Activated CD8-positive, alpha-beta memory T cell treated with anti-CD3 and anti-CD28 coated beads, Interleukin-2, amount 10 ng/mL, durations not matched to agents 7 days and 5 days (primary cell): ENCODE results near the gene DHX16. TPM values are rescaled to one million over a fixed set of nuclear protein-coding genes. Genes with fewer than 3 reads are reported as not detected.

Source experiments
- ATAC-seq: fragments of 150-1000 bp; cut with Tn5 transposase; one replicate; pipeline ENCODE4 v1.10.0; 2021; ENCODE audit warnings: moderate library complexity
- CTCF ChIA-PET: fragments of 350-600 bp; sonication (Branson Sonifier 250); formaldehyde crosslinking; loops from one replicate; lab custom pipeline; 2021; ENCODE audit warnings: antibody characterized with exemption; lab: Charles Lee
- DNase-seq: peaks from one replicate; pipeline ENCODE4 v3.0.0-alpha.2; 2020
- H3K27ac Mint-ChIP-seq: one replicate; pipeline ENCODE4 v1.8.0; 2021; ENCODE audit warnings: mild to moderate bottlenecking, mixed read lengths
- H3K27me3 Mint-ChIP-seq: one replicate; pipeline ENCODE4 v1.8.0; 2021; ENCODE audit warnings: mixed read lengths
- H3K36me3 Mint-ChIP-seq: one replicate; pipeline ENCODE4 v1.8.0; 2021; ENCODE audit warnings: mild to moderate bottlenecking, mixed read lengths
- H3K4me1 Mint-ChIP-seq: one replicate; pipeline ENCODE4 v1.8.0; 2021; ENCODE audit warnings: mixed read lengths
- H3K4me3 Mint-ChIP-seq: one replicate; pipeline ENCODE4 v1.8.0; 2021; ENCODE audit warnings: mild to moderate bottlenecking, moderate library complexity, mixed read lengths
- H3K9me3 Mint-ChIP-seq: one replicate; pipeline ENCODE4 v1.8.0; 2022; ENCODE audit warnings: low read depth, mixed read lengths
- total RNA-seq, 2 experiments: library from RNA; stranded (reverse); gene quantifications; one replicate each; pipeline ENCODE4 v1.2.3, GENCODE V29; 2021

The DHX16 gene
- total RNA-seq, 2 experiments from 2014 or later = 39.5 to 49.6 TPM

DNA sequence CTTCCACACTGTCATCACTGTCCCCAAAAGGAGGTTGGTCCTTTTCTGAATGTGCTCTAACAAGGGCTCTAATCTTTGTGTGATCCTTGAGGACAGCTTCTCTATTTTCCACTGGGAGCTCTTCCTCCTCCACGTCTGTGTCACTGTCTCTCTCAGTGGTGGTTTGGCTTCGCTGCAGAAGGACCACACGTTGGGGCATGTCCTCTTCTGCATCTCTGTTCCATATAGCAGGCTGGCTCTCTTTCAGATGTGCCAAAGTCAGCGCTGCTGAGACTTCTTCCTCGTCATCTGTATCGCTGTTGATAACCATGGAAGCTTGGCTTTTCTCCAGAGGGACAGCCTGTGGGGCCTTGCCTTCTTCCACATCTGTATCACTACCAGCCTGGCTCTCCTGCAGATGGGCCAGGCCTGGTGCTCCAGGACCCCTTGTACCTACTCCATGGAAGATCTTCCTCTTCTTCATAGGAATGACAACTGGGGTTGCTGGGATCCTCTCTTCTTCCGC, 39.7 kb upstream of the DHX16 start:
- no peaks in the 10 kb centered on the region for H3K9me3 Mint-ChIP-seq
- peak overlapping the region; percentile 53 for H3K4me3 Mint-ChIP-seq
- peak overlapping the region; percentile 90 for H3K27ac Mint-ChIP-seq
- CTCF ChIA-PET = interaction anchor here (1.4 to 32.1 kb wide), 5 partner anchors 10 to 168 kb away, joined by 4 to 936 read pairs (median 19); partner anchors contain the start of genes DHX16 and NRM
- H3K36me3 Mint-ChIP-seq = peaks cover 52% of the 10 kb centered on the region
- H3K27me3 Mint-ChIP-seq = no peaks in the 10 kb centered on the region
- ATAC-seq = no peak
- DNase-seq = no peak
- peaks cover 56% of the 10 kb centered on the region for H3K4me1 Mint-ChIP-seq

DNA sequence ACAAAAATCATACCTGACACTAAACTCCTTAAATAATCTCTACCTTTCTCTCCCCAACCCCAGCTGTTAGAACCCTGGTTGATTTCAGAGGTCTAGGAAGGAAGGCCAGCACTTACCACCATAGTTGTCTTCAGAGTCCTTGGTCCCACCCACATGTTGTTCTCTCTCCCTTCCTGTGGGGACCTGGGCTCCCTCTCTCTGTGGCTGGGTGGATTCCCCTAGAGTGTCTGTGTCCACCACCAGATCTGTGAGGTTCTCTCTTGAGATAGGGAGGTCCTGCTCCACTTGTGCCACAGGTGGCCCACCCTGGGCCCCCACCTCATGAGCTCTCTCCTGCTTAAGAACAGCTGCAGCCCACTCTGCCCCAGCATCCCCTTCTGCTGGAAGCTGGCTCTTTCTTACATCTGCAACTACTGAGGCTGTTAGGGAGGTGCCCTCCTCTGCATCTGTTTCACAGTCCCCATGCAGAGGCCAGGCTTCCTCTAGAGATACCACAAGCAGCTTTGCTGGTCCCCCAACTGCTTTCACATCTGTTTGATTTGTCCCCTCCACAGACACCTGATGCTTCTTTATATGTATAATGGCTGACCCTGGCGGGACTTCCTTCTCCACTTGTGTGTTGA, 39.1 kb upstream of the DHX16 start:
- peak; percentile 81 for ATAC-seq
- Mint-ChIP-seq H3K4me1 (peaks cover 53% of the 10 kb centered on the region), H3K27me3 (no peaks in the 10 kb centered on the region), H3K9me3 (no peaks in the 10 kb centered on the region), H3K36me3 (peaks cover 52% of the 10 kb centered on the region), H3K4me3 (peak overlapping the region; percentile 53), H3K27ac (peak overlapping the region; percentile 90)
- CTCF ChIA-PET = interaction anchor here (0.8 to 32.1 kb wide), 8 partner anchors 7 to 167 kb away, joined by 3 to 936 read pairs (median 7); partner anchors contain the start of genes DHX16 and NRM
- peak; percentile 69 for DNase-seq

DNA sequence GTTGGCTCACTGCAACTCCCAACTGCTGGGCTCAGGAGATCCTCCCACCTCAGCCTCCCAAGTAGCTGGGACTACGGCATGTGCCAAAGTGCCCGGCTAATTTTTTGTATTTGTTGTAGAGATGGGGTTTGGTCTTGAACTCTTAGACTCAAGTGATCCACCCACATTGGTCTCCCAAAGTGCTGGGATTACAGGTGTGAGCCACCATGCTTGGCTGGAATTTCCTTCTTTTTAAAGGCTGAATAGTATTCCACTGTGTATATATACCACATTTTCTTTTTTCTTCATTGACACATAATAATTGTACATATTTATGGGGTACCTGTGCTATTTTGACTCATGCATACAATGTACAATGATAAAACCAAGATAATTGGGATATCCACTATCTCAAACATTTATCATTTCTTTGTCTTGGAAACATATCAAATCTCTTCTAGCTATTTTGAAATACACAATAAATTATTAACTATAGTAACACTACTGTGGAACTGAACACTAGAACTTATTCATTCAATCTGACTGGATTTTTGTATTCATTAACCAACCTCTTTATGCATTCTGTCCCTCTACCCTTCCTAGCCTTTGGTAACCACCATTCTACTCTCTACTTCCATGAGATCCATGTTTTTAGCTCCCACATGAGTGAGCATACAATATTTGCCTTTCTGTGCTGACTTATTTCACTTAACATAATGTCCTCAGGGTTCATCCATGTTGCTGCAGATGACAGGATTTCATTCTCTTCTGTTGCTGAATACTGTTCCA, 36.5 kb upstream of the DHX16 start:
- Mint-ChIP-seq H3K4me3 (no peak overlapping the region), H3K36me3 (peaks cover 39% of the 10 kb centered on the region), H3K27me3 (no peaks in the 10 kb centered on the region), H3K9me3 (no peaks in the 10 kb centered on the region), H3K4me1 (peaks cover 33% of the 10 kb centered on the region), H3K27ac (peak overlapping the region; percentile 1)
- no peak for ATAC-seq
- CTCF ChIA-PET = interaction anchor here (0.8 to 5.1 kb wide), 3 partner anchors 14 to 20 kb away, joined by 3 to 21 read pairs (median 3); partner anchors contain the start of gene NRM
- no peak for DNase-seq

DNA sequence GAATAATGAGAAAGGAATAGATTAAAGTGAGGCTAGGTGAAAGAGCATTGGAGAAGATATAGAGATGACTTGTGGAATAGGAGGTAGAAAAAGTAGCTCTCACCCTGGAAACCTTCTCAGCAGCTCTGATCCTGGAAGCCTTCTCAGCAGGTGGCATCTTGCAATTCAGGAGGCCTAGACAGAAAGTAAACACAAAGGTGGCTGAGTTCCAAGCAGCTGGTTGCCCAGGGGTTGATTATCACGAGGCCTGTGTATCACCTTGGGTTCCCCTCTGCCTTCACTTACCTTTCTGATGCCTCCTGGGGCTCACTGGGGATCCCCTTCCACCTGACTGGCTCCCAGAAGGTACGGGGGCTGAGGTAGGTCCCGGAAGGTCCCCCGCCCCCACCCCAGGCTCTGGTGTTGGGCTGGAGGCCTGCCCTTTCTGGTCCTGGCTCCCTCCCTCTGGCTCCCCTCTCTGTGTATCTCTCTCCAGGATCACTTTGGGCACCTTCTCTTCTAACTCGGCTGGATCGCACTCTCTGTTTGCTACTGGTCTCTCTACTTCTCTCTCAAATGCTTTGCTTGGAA, 34.6 kb upstream of the DHX16 start:
- peaks cover 20% of the 10 kb centered on the region for H3K4me1 Mint-ChIP-seq
- ATAC-seq (no peak), DNase-seq (no peak)
- H3K27me3 Mint-ChIP-seq = no peaks in the 10 kb centered on the region
- H3K9me3 Mint-ChIP-seq = no peaks in the 10 kb centered on the region
- H3K4me3 Mint-ChIP-seq = no peak overlapping the region
- no peak overlapping the region for H3K27ac Mint-ChIP-seq
- CTCF ChIA-PET = interaction anchor here (1.2 to 1.3 kb wide), 2 partner anchors 15 to 26 kb away, joined by 3 read pairs; no protein-coding TSS in a partner anchor
- H3K36me3 Mint-ChIP-seq = peaks cover 31% of the 10 kb centered on the region

DNA sequence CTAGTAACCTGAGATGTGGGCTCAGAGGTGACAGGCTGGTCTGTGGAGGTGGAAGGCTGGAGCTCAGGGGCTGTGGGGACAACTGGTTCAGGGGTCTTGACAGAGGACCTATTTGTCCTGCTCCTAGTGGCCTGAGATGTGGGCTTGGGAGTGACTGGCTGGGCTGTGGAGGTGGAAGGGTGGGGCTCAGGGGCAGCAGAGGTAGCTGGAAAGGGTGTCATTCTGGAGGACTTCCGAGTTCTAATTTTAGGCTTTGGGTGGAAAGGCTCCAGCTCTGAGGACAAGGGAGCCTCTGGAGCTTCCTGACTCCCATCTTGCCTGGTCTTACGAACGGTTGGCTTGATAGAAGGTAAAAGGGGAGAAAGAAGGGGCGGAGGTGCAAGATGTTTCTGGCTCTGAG, 32.8 kb upstream of the DHX16 start:
- Mint-ChIP-seq H3K27ac (no peak overlapping the region), H3K9me3 (no peaks in the 10 kb centered on the region), H3K27me3 (no peaks in the 10 kb centered on the region), H3K36me3 (peaks cover 22% of the 10 kb centered on the region), H3K4me1 (peaks cover 3% of the 10 kb centered on the region), H3K4me3 (no peak overlapping the region)
- CTCF ChIA-PET = interaction anchor here (1.6 to 2.4 kb wide), 2 partner anchors 12 to 25 kb away, joined by 6 to 8 read pairs; partner anchors contain the start of gene MDC1
- DNase-seq (no peak), ATAC-seq (no peak)

DNA sequence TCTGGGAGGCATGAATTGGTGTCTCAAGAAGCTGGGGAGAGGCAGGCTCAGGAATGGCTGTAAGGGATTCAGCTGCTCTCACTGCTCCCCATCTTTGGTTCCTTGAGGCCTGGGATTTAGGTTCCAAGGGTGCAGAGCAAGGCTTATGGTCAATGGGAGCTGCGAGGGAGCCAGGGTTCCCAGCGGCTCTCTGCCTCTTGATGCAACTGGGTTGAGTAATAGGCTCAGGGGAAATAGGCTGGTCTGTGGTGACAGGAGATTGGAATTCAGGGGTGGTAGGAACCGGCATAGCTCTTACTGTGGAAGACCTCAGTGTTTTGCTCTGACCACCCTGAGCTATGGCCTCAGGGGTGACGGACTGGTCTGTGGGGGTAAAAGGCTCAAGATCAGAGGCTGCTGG, 31.0 kb upstream of the DHX16 start:
- H3K27me3 Mint-ChIP-seq = no peaks in the 10 kb centered on the region
- no peaks in the 10 kb centered on the region for H3K9me3 Mint-ChIP-seq
- no peak overlapping the region for H3K4me3 Mint-ChIP-seq
- ATAC-seq = no peak
- H3K27ac Mint-ChIP-seq = no peak overlapping the region
- H3K4me1 Mint-ChIP-seq = no peaks in the 10 kb centered on the region
- no peak for DNase-seq
- CTCF ChIA-PET = interaction anchor here (1.0 to 2.4 kb wide), 6 partner anchors 14 to 27 kb away, joined by 3 to 8 read pairs (median 5); partner anchors contain the start of gene MDC1
- H3K36me3 Mint-ChIP-seq = peaks cover 23% of the 10 kb centered on the region

DNA sequence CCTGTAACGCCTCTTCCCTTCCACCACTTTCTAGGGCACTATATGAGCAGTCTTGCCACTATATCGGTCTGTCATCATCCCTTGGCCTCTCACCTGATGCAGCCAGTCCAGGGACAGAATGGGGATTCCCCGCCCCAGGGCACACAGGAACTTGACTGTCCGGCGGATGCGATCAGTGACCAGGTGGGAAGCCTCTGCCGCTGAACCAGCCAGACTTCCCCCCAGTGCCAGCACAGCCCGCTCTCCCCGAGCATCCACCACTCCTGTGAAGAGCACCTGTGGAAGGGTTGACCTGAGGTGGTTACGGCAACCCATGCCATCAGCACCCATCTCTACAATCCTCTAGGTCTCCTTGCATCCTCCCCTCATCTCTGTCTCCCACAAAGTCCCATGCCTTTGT, 30.2 kb upstream of the DHX16 start:
- H3K4me1 Mint-ChIP-seq = no peaks in the 10 kb centered on the region
- peaks cover 23% of the 10 kb centered on the region for H3K36me3 Mint-ChIP-seq
- no peak for ATAC-seq
- H3K27me3 Mint-ChIP-seq = no peaks in the 10 kb centered on the region
- H3K4me3 Mint-ChIP-seq = no peak overlapping the region
- no peaks in the 10 kb centered on the region for H3K9me3 Mint-ChIP-seq
- CTCF ChIA-PET = interaction anchor here (1.0 to 2.4 kb wide), 5 partner anchors 11 to 28 kb away, joined by 3 to 8 read pairs (median 4); partner anchors contain the start of gene MDC1
- H3K27ac Mint-ChIP-seq = no peak overlapping the region
- no peak for DNase-seq

DNA sequence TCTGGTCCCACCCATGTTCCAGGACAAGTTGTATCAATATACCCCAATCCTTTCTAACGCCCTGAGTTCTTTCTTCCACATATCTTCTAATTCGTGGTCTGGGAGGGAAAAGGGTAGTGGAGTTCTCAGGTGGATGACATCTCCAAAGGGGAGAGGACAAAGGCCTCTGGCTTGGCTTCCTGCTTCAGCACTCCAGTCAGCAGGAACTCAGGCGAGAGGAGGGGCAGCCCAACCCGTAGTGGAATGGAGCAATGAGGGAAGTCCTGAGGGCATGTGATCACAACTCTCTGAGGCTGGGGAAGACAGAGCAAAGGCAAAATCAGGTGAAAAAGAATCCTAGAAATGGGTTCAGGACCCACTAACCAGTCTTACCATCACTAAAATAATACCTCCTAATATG, 27.5 kb upstream of the DHX16 start:
- Mint-ChIP-seq H3K27ac (no peak overlapping the region), H3K9me3 (no peaks in the 10 kb centered on the region), H3K4me3 (no peak overlapping the region), H3K27me3 (no peaks in the 10 kb centered on the region), H3K36me3 (peaks cover 16% of the 10 kb centered on the region), H3K4me1 (no peaks in the 10 kb centered on the region)
- CTCF ChIA-PET = interaction anchor here (1.5 kb wide), 1 partner anchor 21 kb away, joined by 4 read pairs; no protein-coding TSS in a partner anchor
- DNase-seq (no peak), ATAC-seq (no peak)

DNA sequence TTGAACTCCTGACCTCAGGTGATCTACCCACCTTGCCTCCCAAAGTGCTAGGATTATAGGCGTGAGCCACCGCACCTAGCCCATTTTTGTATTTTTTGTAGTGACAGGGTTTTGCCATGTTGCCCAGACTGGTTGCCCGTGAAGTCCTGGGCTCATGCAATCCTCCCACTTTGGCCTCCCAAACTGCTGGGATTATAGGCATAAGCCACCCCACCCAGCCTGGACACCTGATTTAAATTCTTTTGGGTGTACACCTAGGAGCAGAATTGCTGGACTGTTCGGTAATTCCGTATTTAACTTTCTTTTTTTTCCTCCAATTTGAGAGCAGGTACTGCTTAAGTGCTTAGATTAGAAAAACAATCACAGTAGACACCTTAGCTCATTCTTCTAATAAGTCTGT, 23.6 kb upstream of the DHX16 start:
- CTCF ChIA-PET = interaction anchor here (1.2 to 1.5 kb wide), 3 partner anchors 9 to 15 kb away, joined by 3 to 4 read pairs (median 3); no protein-coding TSS in a partner anchor
- DNase-seq = no peak
- Mint-ChIP-seq H3K4me3 (no peak overlapping the region), H3K4me1 (peaks cover 5% of the 10 kb centered on the region), H3K27me3 (no peaks in the 10 kb centered on the region), H3K27ac (no peak overlapping the region), H3K36me3 (peaks cover 5% of the 10 kb centered on the region), H3K9me3 (no peaks in the 10 kb centered on the region)
- ATAC-seq = no peak

DNA sequence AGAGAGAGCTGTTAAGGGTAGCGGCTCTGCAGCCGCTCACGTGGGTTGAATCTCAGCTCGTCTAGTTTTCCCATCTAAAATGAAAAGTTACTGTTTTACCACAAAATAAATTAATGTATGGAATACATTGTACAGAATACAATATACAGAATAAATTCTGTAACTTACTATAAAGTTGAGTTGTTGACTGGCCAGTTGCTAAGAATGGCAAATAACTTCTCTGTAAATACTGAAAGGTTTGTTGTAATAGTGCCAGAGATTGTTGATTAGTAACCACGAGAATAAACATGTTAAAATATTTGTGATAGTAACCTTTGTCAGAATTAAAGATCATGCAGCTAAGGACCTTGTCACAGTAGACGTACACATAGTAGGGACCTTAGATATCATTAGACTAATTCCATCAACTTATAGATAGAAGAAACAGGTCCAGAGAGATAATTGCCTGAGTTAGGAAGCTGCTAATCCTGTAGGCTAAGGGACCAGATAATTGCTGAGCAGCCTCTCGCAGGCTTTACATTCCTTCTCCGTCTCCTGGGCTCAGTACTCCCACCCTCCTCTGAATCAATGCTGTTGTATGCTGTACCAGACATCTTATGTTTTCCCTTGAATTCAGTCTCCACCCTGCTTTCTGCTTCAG, 18.5 kb upstream of the DHX16 start:
- H3K27ac Mint-ChIP-seq = peak overlapping the region; percentile 58
- no peak for DNase-seq
- no peak for ATAC-seq
- peak overlapping the region; percentile 80 for H3K4me3 Mint-ChIP-seq
- CTCF ChIA-PET = interaction anchor here (0.9 to 5.3 kb wide), 9 partner anchors 11 to 50 kb away, joined by 3 to 26 read pairs (median 5); partner anchors contain the start of gene DHX16
- H3K4me1 Mint-ChIP-seq = peaks cover 40% of the 10 kb centered on the region
- H3K27me3 Mint-ChIP-seq = no peaks in the 10 kb centered on the region
- no peaks in the 10 kb centered on the region for H3K9me3 Mint-ChIP-seq
- H3K36me3 Mint-ChIP-seq = peaks cover 5% of the 10 kb centered on the region

DNA sequence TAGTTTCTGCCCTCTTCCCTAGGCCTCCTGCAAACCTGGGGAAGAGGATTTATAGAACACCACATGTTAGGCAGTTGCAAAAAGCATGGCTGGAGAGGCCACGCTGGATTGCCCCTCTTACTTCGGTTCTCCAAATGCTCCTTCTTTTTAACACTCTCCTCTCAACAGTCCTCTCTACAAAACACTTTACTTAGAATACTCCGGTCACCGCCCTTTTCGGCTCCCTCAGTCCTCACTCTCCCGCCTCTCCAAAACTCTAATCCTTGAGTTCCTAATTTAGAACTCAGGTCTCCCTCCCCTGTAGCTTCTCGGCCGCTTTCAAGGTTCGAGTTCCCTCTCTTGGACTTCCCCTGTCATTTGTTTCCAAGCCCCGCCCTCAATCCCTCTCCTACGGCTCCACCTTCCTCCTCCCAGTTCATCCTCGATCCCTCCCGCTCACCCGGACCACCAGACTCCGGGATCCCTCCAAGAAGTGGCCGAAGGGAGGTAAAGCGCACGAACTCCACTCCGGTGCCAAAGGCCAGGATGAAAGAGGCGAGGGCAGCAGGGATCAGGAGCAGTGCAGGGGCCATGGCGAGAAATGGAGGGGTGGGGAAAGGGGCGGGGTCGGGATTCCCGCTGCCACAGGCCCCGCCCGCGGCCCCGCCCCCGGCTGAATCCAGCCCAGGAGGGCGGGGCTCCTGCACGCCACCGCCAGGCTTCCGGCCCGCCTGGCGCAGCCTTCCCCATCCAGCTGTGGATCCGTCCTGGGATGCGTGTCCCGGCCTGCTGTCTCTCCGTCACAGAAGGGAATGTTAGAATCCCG, 17.8 kb upstream of the DHX16 start, which contains the start of gene NRM:
Gene NRM (minus strand): TSS at position 582 of the 805 bp plus-strand sequence. CDS start 10 bp downstream, at position 572.
- ATAC-seq (peak; percentile 58), DNase-seq (peak; percentile 79)
- Mint-ChIP-seq H3K9me3 (no peaks in the 10 kb centered on the region), H3K27me3 (no peaks in the 10 kb centered on the region), H3K36me3 (peaks cover 11% of the 10 kb centered on the region), H3K27ac (peak within 1 kb of the TSS; percentile 77), H3K4me3 (peak within 1 kb of the TSS; percentile 80), H3K4me1 (peaks cover 40% of the 10 kb centered on the region)
- CTCF ChIA-PET = interaction anchor here (0.8 to 5.3 kb wide), 9 partner anchors 11 to 146 kb away, joined by 3 to 26 read pairs (median 5); partner anchors contain the start of gene DHX16
